LoVo (cell line): ENCODE data around the gene AHDC1.

ENCODE experiments used
- DNase-seq: peaks from one replicate; pipeline ENCODE4 v3.0.0-alpha.2; 2016; ENCODE audit warnings: low spot score

AHDC1 gene

GRCh38 chr1:27615346-27616192, 11.6 kb upstream of the AHDC1 start:
- DNase-seq, result no peak

DNA sequence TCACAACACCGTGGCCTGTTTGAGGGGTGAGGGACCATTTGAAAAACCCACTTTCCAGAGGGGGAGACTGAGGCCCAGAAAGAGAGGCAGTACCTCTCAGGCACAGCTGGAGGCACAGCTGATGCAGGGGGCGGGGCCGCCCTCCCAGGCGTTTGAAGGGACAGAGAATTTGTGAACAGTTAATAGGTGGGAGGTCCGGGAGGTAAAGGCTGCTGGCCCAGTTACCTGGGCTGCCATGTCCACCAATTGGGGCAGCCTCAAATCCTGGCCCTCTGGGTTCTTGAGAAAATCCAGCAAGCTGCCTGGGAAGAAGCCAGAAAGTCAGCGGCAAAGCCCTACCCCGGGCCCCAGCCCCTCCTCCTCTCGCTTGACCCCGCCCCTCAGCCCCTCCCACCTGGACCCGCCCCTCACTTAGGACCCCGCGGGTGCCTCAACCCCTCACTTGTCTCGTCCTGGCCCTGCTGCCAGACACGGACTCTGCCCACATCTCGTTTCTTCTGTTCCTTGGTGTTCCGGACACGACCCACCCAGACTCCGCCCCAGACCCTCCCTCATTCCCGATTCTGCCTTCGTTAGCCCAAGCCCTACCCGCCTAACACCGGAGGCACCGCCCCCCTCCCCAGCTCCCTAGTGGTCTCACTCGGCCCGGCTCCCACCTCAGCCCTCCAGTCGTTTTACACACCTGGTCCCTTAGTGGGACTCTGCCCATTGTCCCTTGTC, 10.8 kb upstream of the AHDC1 start:
- DNase-seq, result no peak

GRCh38 chr1:27614043-27614624, 10.2 kb upstream of the AHDC1 start:
- no peak for DNase-seq

DNA sequence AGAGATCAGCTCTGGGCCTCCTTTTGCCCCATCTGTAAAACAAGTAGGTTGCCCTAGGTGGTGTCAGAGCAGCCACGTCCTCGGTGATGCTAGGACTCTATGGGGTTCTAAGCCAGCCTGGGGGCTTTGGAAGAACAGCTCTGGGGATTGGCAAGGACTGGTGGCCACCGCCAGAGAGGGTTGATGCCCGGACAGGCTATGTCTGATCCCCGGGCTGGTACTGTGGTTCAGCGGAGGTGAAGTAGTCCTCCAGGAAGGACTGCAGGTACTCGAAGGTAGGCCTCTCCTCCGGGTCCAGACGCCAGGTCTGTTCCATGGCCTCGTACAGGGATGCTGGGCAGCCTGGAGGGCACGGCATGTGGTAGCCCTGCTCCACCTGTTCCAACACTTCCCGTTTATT, 8.8 kb upstream of the AHDC1 start:
- DNase-seq, result no peak

DNA sequence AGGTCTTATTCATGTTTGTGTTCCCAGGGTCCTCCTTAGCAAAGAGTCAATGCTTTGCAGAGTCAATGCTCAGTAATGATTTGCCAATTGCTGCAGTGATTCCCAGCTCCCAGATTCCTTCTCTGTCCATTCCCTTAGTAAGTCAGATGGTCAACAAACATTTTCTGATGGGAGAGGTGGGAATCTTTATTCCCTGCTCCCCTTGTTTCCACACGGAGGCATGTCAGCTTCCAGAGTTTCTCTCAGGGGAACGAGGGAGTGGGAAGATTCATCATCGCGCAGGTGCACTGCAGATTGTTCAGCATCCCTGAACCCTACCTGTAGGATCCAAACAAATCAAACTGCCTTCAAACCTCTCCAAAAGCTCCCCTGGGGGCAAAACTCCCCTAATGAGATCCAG, 7.5 kb upstream of the AHDC1 start:
- no peak for DNase-seq

DNA sequence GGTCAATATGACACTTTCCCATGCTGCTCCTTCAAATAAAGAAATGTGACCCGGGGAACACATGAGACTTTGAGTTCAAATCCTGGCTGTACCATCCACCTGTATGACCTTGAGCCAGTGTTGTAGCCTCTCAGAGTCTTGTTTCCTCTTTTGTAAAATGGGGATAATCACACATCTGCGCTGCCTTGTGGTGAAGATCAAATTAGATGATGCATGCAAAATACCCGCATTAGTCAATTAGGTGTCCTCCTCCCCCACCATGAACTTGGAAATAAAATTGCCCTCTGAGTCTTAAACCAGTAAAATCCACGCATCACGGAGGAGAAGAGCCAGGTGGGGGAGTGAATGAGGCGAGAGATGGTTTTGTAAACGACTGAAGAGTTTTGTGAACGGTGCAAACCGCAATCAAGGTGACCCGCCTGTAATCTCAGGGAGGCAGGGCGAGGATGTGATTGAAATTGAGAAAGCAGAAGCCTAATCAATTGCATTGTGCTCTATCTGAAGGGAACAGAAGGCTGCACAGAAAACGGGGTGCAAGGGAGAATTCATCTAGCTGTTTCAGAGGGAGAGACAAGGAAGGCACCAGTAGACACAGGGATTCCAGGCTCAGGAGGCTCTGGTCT, 5.8 kb upstream of the AHDC1 start:
- no peak for DNase-seq

GRCh38 chr1:27609210-27609555, 5.2 kb upstream of the AHDC1 start:
- no peak for DNase-seq

- DNase-seq, result no peak
Measured at GRCh38 chr1:27607239-27607804, 3.4 kb upstream of the AHDC1 start.

- DNase-seq, result no peak
Measured at GRCh38 chr1:27606708-27607238, 2.8 kb upstream of the AHDC1 start.

- DNase-seq, result peak; percentile 51
Measured at GRCh38 chr1:27605796-27606707, 2.1 kb upstream of the AHDC1 start.

- no peak for DNase-seq
Measured at GRCh38 chr1:27605300-27605766, 1.4 kb upstream of the AHDC1 start.

- DNase-seq, result no peak
Measured at GRCh38 chr1:27604579-27605299, 795 bp upstream of the AHDC1 start.

DNA sequence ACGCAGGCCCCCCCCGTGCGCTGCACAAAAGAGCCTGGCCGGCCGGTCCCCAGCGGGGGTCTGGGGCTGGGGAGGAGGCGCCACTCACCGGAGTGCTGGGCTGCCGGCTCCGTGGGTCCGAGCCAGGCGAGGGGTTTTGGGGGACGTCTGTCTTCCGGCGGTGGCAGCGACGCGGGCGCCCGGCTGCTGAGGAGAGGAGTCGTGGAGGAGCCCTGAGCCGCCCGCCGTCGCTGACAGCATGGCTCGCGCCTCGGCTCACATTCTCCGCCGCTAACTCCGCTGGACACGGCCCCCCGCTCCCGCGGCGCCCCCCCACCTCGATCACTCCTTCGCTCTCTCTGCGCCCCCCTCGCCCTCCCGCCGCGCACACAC, 649 bp downstream of the AHDC1 start:
- DNase-seq, result peak; percentile 15

GRCh38 chr1:27602462-27603308, 1.3 kb downstream of the AHDC1 start:
- DNase-seq, result no peak

DNA sequence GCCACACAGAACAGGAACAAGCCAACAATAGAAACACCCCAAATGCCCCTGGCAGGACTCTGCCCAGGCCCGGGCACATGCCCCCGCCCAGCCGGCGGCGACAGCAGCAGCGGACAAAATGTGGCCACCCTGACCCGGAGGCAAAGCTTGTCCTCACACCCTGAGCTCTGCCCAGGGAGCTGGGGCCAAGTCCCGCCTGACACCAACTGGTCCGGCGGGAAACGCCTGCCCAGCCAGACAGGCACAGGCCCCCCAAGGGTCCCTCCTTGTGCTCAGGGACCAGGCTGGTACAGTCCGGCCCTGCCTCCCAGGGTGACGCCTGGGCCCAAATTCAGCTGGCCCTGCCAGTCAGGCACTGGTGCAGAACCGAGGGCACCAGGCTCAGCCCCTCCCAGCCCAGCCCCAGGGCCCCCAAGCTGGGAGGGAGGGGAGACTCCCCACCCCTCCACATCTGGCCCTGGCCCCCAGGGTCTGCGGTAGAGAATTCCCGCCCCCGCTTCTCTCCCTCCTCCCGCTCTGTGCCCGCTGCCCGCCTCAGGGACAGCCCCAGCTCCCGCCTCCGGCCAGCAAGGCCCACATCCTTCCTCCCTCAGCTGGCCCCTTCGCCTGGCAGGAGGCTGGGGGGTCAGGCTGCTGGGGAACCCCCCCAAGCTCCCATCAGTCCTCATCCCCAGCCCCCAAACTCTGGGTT, 2.0 kb downstream of the AHDC1 start:
- no peak for DNase-seq

DNA sequence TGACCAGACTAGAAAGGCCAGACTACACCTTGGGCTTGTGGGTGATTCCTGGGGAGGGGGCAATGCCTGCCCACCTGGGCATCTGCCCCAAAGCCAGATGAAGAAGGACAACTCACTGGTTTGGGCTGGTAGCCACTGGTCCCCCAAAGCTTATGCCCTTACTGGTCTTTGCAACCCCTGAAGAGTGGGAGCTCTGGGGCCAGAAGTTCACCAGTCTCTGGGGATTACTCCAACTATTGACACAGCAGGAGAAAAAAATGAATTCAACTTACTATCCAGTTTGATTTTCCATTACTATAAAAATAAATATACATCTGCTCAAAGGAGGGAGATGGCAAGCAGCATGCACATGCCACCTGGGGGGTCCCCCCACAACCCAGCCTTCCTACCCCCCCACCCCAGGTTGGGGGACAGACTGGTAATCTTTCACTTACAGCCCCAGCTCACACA, 2.6 kb downstream of the AHDC1 start:
- DNase-seq, result no peak

GRCh38 chr1:27600498-27601175, 3.3 kb downstream of the AHDC1 start:
- no peak for DNase-seq
